Mesenchymal stem cell (in vitro differentiated cells and primary cell): ENCODE measurements around the gene VAC14.

ENCODE experiments used
- DNase-seq: peaks from one replicate; pipeline ENCODE4 v3.0.0-alpha.2; 2013
- H2AFZ ChIP-seq: one replicate; pipeline ENCODE4 v1.6.1; 2013; ENCODE audit warnings: low read depth, mild to moderate bottlenecking, control low read depth, inconsistent platforms, low read length, moderate library complexity
- H2AK5ac ChIP-seq: 2 replicates; pipeline ENCODE4 v1.6.1; 2013; ENCODE audit warnings: low read length, moderate library complexity, mild to moderate bottlenecking, inconsistent platforms; ENCODE audit not compliant: severe bottlenecking
- H2BK120ac ChIP-seq: one replicate; pipeline ENCODE4 v1.6.1; 2013; ENCODE audit warnings: low read depth, mild to moderate bottlenecking, inconsistent platforms, low read length, moderate library complexity
- H2BK12ac ChIP-seq, 2 experiments: one replicate each; pipeline ENCODE4 v1.6.1; 2013; ENCODE audit warnings: inconsistent platforms in 2 of 2, low read length in 2 of 2, mild to moderate bottlenecking in 2 of 2, moderate library complexity in 2 of 2, control low read depth in 1 of 2
- H2BK15ac ChIP-seq: one replicate; pipeline ENCODE4 v1.6.1; 2013; ENCODE audit warnings: mild to moderate bottlenecking, low read depth, inconsistent platforms; ENCODE audit not compliant: poor library complexity, severe bottlenecking
- H2BK5ac ChIP-seq: 2 replicates; pipeline ENCODE4 v1.6.1; 2013; ENCODE audit warnings: low read depth, mild to moderate bottlenecking, low read length, control low read depth, inconsistent platforms; ENCODE audit not compliant: poor library complexity, severe bottlenecking
- H3K14ac ChIP-seq, 2 experiments: one replicate each; pipeline ENCODE4 v1.6.1; 2013; ENCODE audit warnings: inconsistent platforms in 2 of 2, low read length in 2 of 2, control low read depth in 1 of 2, mild to moderate bottlenecking in 1 of 2, moderate library complexity in 1 of 2
- H3K18ac ChIP-seq, 2 experiments: one replicate each; pipeline ENCODE4 v1.6.1; 2013; ENCODE audit warnings: inconsistent platforms in 2 of 2, low read length in 2 of 2, control low read depth in 1 of 2, low read depth in 1 of 2, mild to moderate bottlenecking in 1 of 2
- H3K23ac ChIP-seq, 2 experiments: one replicate each; pipeline ENCODE4 v1.6.1; 2013; ENCODE audit warnings: inconsistent platforms in 2 of 2, low read length in 2 of 2, mild to moderate bottlenecking in 2 of 2, moderate library complexity in 2 of 2, control low read depth in 1 of 2
- H3K27ac ChIP-seq: 2 replicates; pipeline ENCODE4 v1.5.1; 2013; ENCODE audit warnings: mild to moderate bottlenecking, moderate library complexity, low read length, control low read depth, inconsistent platforms; ENCODE audit not compliant: poor library complexity, severe bottlenecking
- H3K27me3 ChIP-seq, 2 experiments: 2 replicates each; pipeline versions ENCODE4 v1.6.1 to v1.7.0; 2013; ENCODE audit warnings: low read length in 2 of 2, mild to moderate bottlenecking in 2 of 2, moderate library complexity in 2 of 2, control low read depth in 1 of 2, inconsistent platforms in 1 of 2; ENCODE audit not compliant: control insufficient read depth in 1 of 2, insufficient read depth in 1 of 2
- H3K36me3 ChIP-seq, 2 experiments: 2 replicates each; pipeline versions ENCODE4 v1.6.1 to v1.7.0; 2013; ENCODE audit warnings: low read length in 2 of 2, control low read depth in 1 of 2, inconsistent platforms in 1 of 2, low read depth in 1 of 2, mild to moderate bottlenecking in 1 of 2; ENCODE audit not compliant: insufficient read depth in 2 of 2, control insufficient read depth in 1 of 2
- H3K4ac ChIP-seq, 2 experiments: one replicate each; pipeline ENCODE4 v1.6.1; 2013; ENCODE audit warnings: inconsistent platforms in 2 of 2, low read length in 2 of 2, mild to moderate bottlenecking in 2 of 2, moderate library complexity in 2 of 2, control low read depth in 1 of 2, low read depth in 1 of 2
- H3K4me1 ChIP-seq: 2 replicates; pipeline ENCODE4 v1.6.1; 2013; ENCODE audit warnings: low read depth, low read length, control low read depth; ENCODE audit not compliant: control insufficient read depth, insufficient read depth
- H3K4me2 ChIP-seq: 2 replicates; pipeline ENCODE4 v1.6.1; 2013; ENCODE audit warnings: low read length, mild to moderate bottlenecking, inconsistent platforms; ENCODE audit not compliant: poor library complexity, severe bottlenecking
- H3K4me3 ChIP-seq, 2 experiments: 2 replicates each; pipeline versions ENCODE4 v1.5.1 to v1.7.0; 2013; ENCODE audit warnings: low read length in 2 of 2, mild to moderate bottlenecking in 2 of 2, control low read depth in 1 of 2, low read depth in 1 of 2; ENCODE audit not compliant: insufficient read depth in 1 of 2
- H3K79me1 ChIP-seq: replicated peaks from 2 replicates; pipeline ENCODE4 v1.6.1; 2013; ENCODE audit warnings: mild to moderate bottlenecking, control low read depth, low read length, inconsistent platforms; ENCODE audit not compliant: poor library complexity, severe bottlenecking
- H3K9ac ChIP-seq: 2 replicates; pipeline ENCODE4 v1.7.0; 2013; ENCODE audit warnings: mild to moderate bottlenecking, low read length, moderate library complexity
- H3K9me3 ChIP-seq: 2 replicates; pipeline ENCODE4 v1.7.0; 2013; ENCODE audit warnings: mild to moderate bottlenecking, low read length; ENCODE audit not compliant: control insufficient read depth
- H4K8ac ChIP-seq: one replicate; pipeline ENCODE4 v1.6.1; 2013; ENCODE audit warnings: inconsistent platforms, mild to moderate bottlenecking, low read length, moderate library complexity
- H4K91ac ChIP-seq: one replicate; pipeline ENCODE4 v1.6.1; 2013; ENCODE audit warnings: mild to moderate bottlenecking, low read length, inconsistent platforms
- WGBS: methylation state at CpG from one replicate; pipeline ENCODE4 v1.1.7; 2013; ENCODE audit warnings: mixed read lengths; 5-methylcytosine and 5-hydroxymethylcytosine counted together

The VAC14 gene

GRCh38 chr16:70786020-70786755 is 14.8 kb downstream of the VAC14 start:
- Histone ChIP-seq H3K79me1 (peaks cover 42% of the 10 kb centered on the region), H3K4me1 (peaks cover 16% of the 10 kb centered on the region), H3K18ac (no peak overlapping the region), H4K91ac (no peak overlapping the region), H3K36me3 (peaks cover 56% of the 10 kb centered on the region in 2 experiments), H3K4ac (no peak overlapping the region), H2AK5ac (no peak overlapping the region), H2AFZ (no peak overlapping the region), H3K27me3 (no peaks in the 10 kb centered on the region), H3K23ac (no peak overlapping the region), H3K9ac (no peak overlapping the region), H2BK120ac (no peak overlapping the region), H2BK12ac (no peak overlapping the region), H2BK5ac (no peak overlapping the region), H3K9me3 (no peaks in the 10 kb centered on the region), H3K14ac (no peak overlapping the region), H2BK15ac (no peak overlapping the region), H3K4me2 (no peak overlapping the region), H3K4me3 (no peak overlapping the region), H3K27ac (no peak overlapping the region), H4K8ac (no peak overlapping the region)
- no peak for DNase-seq
- 97% methylated on average over 19 of the region's 19 CpGs for whole genome bisulfite sequencing

- H4K8ac ChIP-seq: no peak overlapping the region
- no peak overlapping the region for H2AFZ ChIP-seq
- H3K4me1 ChIP-seq: peaks cover 14% of the 10 kb centered on the region
- no peak for DNase-seq
- H3K18ac ChIP-seq: no peak overlapping the region
- no peak overlapping the region for H3K4me3 ChIP-seq
- no peak overlapping the region for H4K91ac ChIP-seq
- H3K9ac ChIP-seq: no peak overlapping the region
- H3K4ac ChIP-seq: no peak overlapping the region
- H3K23ac ChIP-seq: no peak overlapping the region
- no peaks in the 10 kb centered on the region for H3K27me3 ChIP-seq
- no peak overlapping the region for H2BK12ac ChIP-seq
- no peaks in the 10 kb centered on the region for H3K9me3 ChIP-seq
- H2BK120ac ChIP-seq: no peak overlapping the region
- 99% methylated on average over 20 of the region's 21 CpGs for WGBS
- H3K36me3 ChIP-seq: peaks cover 68% of the 10 kb centered on the region in 2 experiments
- no peak overlapping the region for H3K14ac ChIP-seq
- peaks cover 33% of the 10 kb centered on the region for H3K79me1 ChIP-seq
- no peak overlapping the region for H3K27ac ChIP-seq
- no peak overlapping the region for H2AK5ac ChIP-seq
- no peak overlapping the region for H3K4me2 ChIP-seq
- no peak overlapping the region for H2BK15ac ChIP-seq
- no peak overlapping the region for H2BK5ac ChIP-seq
Observed at GRCh38 chr16:70784692-70785555, 16.0 kb downstream of the VAC14 start.

- 99% methylated on average over 3 of the region's 3 CpGs for WGBS
- no peak overlapping the region for H3K4me2 ChIP-seq
- H3K27me3 ChIP-seq: no peaks in the 10 kb centered on the region
- no peak overlapping the region for H4K91ac ChIP-seq
- no peak overlapping the region for H2BK12ac ChIP-seq
- H3K79me1 ChIP-seq: peaks cover 25% of the 10 kb centered on the region
- H3K36me3 ChIP-seq: peaks cover 71 to 82% of the 10 kb centered on the region in 2 experiments
- H2AFZ ChIP-seq: no peak overlapping the region
- no peak overlapping the region for H4K8ac ChIP-seq
- H2AK5ac ChIP-seq: no peak overlapping the region
- DNase-seq: no peak
- H2BK120ac ChIP-seq: no peak overlapping the region
- H3K18ac ChIP-seq: no peak overlapping the region
- no peak overlapping the region for H3K9ac ChIP-seq
- no peak overlapping the region for H3K27ac ChIP-seq
- H3K23ac ChIP-seq: no peak overlapping the region
- no peak overlapping the region for H2BK15ac ChIP-seq
- no peaks in the 10 kb centered on the region for H3K9me3 ChIP-seq
- no peak overlapping the region for H2BK5ac ChIP-seq
- no peak overlapping the region for H3K14ac ChIP-seq
- peaks cover 1% of the 10 kb centered on the region for H3K4me1 ChIP-seq
- H3K4me3 ChIP-seq: peak overlapping the region in 1 of 2 experiments; percentile 2
- no peak overlapping the region for H3K4ac ChIP-seq
Observed at GRCh38 chr16:70782237-70782636, 18.7 kb downstream of the VAC14 start.

- Histone ChIP-seq H2BK12ac (no peak overlapping the region), H2AFZ (no peak overlapping the region), H4K8ac (no peak overlapping the region), H3K9ac (no peak overlapping the region), H3K27me3 (no peaks in the 10 kb centered on the region), H3K18ac (no peak overlapping the region), H3K4me3 (no peak overlapping the region), H2BK120ac (no peak overlapping the region), H4K91ac (no peak overlapping the region), H3K9me3 (no peaks in the 10 kb centered on the region), H3K14ac (no peak overlapping the region), H2BK5ac (no peak overlapping the region), H3K4me2 (no peak overlapping the region), H3K4ac (no peak overlapping the region), H2BK15ac (no peak overlapping the region), H3K79me1 (peaks cover 22% of the 10 kb centered on the region), H3K4me1 (peaks cover 1% of the 10 kb centered on the region), H2AK5ac (no peak overlapping the region), H3K23ac (no peak overlapping the region), H3K27ac (no peak overlapping the region), H3K36me3 (peaks cover 67 to 85% of the 10 kb centered on the region in 2 experiments)
- WGBS: 96% methylated on average over 14 of the region's 14 CpGs
- no peak for DNase-seq
Observed at GRCh38 chr16:70781800-70782199, 19.2 kb downstream of the VAC14 start.
